K562 (cell line): ENCODE results near the gene TRDMT1. TPM values are rescaled to one million over a fixed set of nuclear protein-coding genes. Genes with fewer than 3 reads are reported as not detected.

Source experiments
- ATAC-seq: fragments of 200-7000 bp; cut with Tn5 transposase; 3 replicates; pipeline ENCODE4 v1.9.1; 2020; ENCODE audit warnings: moderate library complexity
- BruUV-seq: library from RNA; stranded (reverse); fragments of 400-500 nt; replicated peaks from 2 replicates; lab custom pipeline; 2021; lab: Mats Ljungman, UMichigan
- CTCF ChIA-PET: fragments of 300-600 bp; formaldehyde crosslinking; extraction: SDS; loops from one replicate; lab custom pipeline; 2021; ENCODE audit warnings: low intra/inter-chr PET ratio; lab: Yijun Ruan, JAX
- POLR2A ChIA-PET: fragments of 300-600, 350-650 bp; sonication (Branson Sonifier 250); formaldehyde crosslinking; extraction: SDS; loops from one replicate; lab custom pipeline; 2021; ENCODE audit warnings: antibody characterized with exemption, inconsistent platforms; lab: Yijun Ruan, JAX
- DNase-seq, 4 experiments: peaks; one replicate each; pipeline versions ENCODE4 v3.0.0 to v3.0.0-alpha.2; 2011 to 2018; ENCODE audit warnings: low spot score in 3 of 4, mixed read lengths in 3 of 4; ENCODE audit errors: extremely low read depth in 1 of 4
- FAIRE-seq: peaks from 2 replicates; lab custom pipeline; 2011; peaks lifted over from hg19 to GRCh38; lab: Jason Lieb, UNC
- H2AFZ ChIP-seq: 2 replicates; pipeline ENCODE4 v1.6.0; 2011; ENCODE audit warnings: low read depth, low read length, control low read depth, inconsistent platforms
- H3K27ac ChIP-seq: fragments of 200-600 bp; 3 replicates; pipeline ENCODE4 v1.8.0; 2011; ENCODE audit warnings: low read depth, mild to moderate bottlenecking, control low read depth, inconsistent platforms, low read length, moderate library complexity, mixed read lengths; ENCODE audit errors: extremely low read depth
- H3K27me3 ChIP-seq, 2 experiments: fragments of 300-600 bp in 1 of 2; 2 replicates in 1 of 2; 3 replicates in 1 of 2; pipeline versions ENCODE4 v1.6.0 to v1.8.0; 2011; ENCODE audit warnings: inconsistent platforms in 2 of 2, low read length in 2 of 2, mild to moderate bottlenecking in 1 of 2, mixed read lengths in 1 of 2, moderate library complexity in 1 of 2; ENCODE audit not compliant: control insufficient read depth in 2 of 2, insufficient read depth in 2 of 2
- H3K36me3 ChIP-seq: fragments of 300-600 bp; 3 replicates; pipeline ENCODE4 v1.8.0; 2011; ENCODE audit warnings: mild to moderate bottlenecking, low read length, inconsistent platforms; ENCODE audit not compliant: control insufficient read depth, insufficient read depth
- H3K4me1 ChIP-seq, 2 experiments: fragments of 200-600 bp in 1 of 2; replicated peaks in 1 of 2; 2 replicates in 1 of 2; 3 replicates in 1 of 2; pipeline versions ENCODE4 v1.5.1 to v1.8.0; 2011; ENCODE audit warnings: inconsistent platforms in 2 of 2, low read length in 2 of 2, mild to moderate bottlenecking in 1 of 2, mixed read lengths in 1 of 2, moderate library complexity in 1 of 2; ENCODE audit not compliant: control insufficient read depth in 2 of 2, insufficient read depth in 2 of 2
- H3K4me2 ChIP-seq: 2 replicates; pipeline ENCODE4 v1.6.1; 2011; ENCODE audit warnings: low read length, control low read depth, inconsistent platforms, mixed read lengths; ENCODE audit not compliant: insufficient read depth
- H3K4me3 ChIP-seq: fragments of 200-600 bp; sonication (generic), shearing (Covaris generic); 2 replicates; pipeline ENCODE4 v1.5.1; 2016; ENCODE audit warnings: control low read depth, inconsistent platforms
- H3K79me2 ChIP-seq: fragments of 200-600 bp; 3 replicates; pipeline ENCODE4 v1.8.0; 2011; ENCODE audit warnings: low read length, inconsistent platforms; ENCODE audit not compliant: control insufficient read depth, insufficient read depth
- H3K9ac ChIP-seq, 2 experiments: 2 replicates each; pipeline versions ENCODE4 v1.6.0 to v1.6.1; 2011; ENCODE audit warnings: low read depth in 2 of 2, low read length in 2 of 2, control low read depth in 1 of 2, inconsistent platforms in 1 of 2, mild to moderate bottlenecking in 1 of 2, mixed read lengths in 1 of 2; ENCODE audit not compliant: insufficient read depth in 1 of 2
- H3K9me1 ChIP-seq: one replicate; pipeline ENCODE4 v1.6.0; 2011; ENCODE audit warnings: inconsistent platforms, mild to moderate bottlenecking, low read length, moderate library complexity; ENCODE audit not compliant: control insufficient read depth, insufficient read depth
- H3K9me3 ChIP-seq: replicated peaks from 2 replicates; pipeline ENCODE4 v1.5.1; 2011; ENCODE audit warnings: low read depth, low read length, inconsistent platforms; ENCODE audit not compliant: control insufficient read depth, insufficient read depth
- H4K20me1 ChIP-seq: replicated peaks from 2 replicates; pipeline ENCODE4 v1.6.1; 2011; ENCODE audit warnings: low read length, inconsistent platforms, mixed read lengths; ENCODE audit not compliant: control insufficient read depth, insufficient read depth
- BCOR ChIP-seq: fragments of 450-650 bp; IDR thresholded peaks from 2 replicates; pipeline ENCODE4 v1.6.1; 2016
- CBX2 ChIP-seq: fragments of 200-600 bp; sonication (generic); IDR thresholded peaks from one replicate; pipeline ENCODE4 v1.6.1; 2012; ENCODE audit warnings: mild to moderate bottlenecking, low read length, inconsistent platforms; ENCODE audit not compliant: insufficient read depth, poor library complexity, severe bottlenecking
- ETV1 ChIP-seq: fragments of 450-650 bp; conservative IDR thresholded peaks from 2 replicates; pipeline ENCODE4 v1.6.1; 2016; ENCODE audit warnings: missing genetic modification characterization, control low read depth, low read depth, missing compliant biosample characterization
- ETV5 ChIP-seq: sonication (generic); formaldehyde crosslinking; IDR thresholded peaks from 2 replicates; pipeline ENCODE4 v1.4.0; 2020; ENCODE audit warnings: low read depth, mild to moderate bottlenecking, missing genetic modification reagents
- EZH2 ChIP-seq: IDR thresholded peaks from 2 replicates; pipeline ENCODE4 v1.6.1; 2012; ENCODE audit warnings: low read depth, mild to moderate bottlenecking, inconsistent platforms, low read length, borderline replicate concordance
- KDM2B ChIP-seq: fragments of 250-450 bp; sonication (Bioruptor Pico); IDR thresholded peaks from 2 replicates; pipeline ENCODE4 v1.8.0; 2021; ENCODE audit warnings: mild to moderate bottlenecking, moderate library complexity
- MBD2 ChIP-seq: sonication (generic); IDR thresholded peaks from 2 replicates; pipeline ENCODE4 v1.6.1; 2016; ENCODE audit warnings: low read depth, borderline replicate concordance
- OTX1 ChIP-seq: fragments of 450-650 bp; formaldehyde crosslinking; IDR thresholded peaks from 2 replicates; pipeline ENCODE4 v1.4.0; 2022; ENCODE audit warnings: mild to moderate bottlenecking
- ZNF212 ChIP-seq: fragments of 450-650 bp; formaldehyde crosslinking; IDR thresholded peaks from 2 replicates; pipeline ENCODE4 v1.4.0; 2020; ENCODE audit warnings: mild to moderate bottlenecking
- WGBS: fragments of 100-300 bp; shearing (Covaris generic); methylation state at CpG from one replicate; pipeline ENCODE4 v1.1.6; 2016; ENCODE audit warnings: low coverage, mixed read lengths; ENCODE audit not compliant: insufficient coverage; ENCODE audit errors: missing lambda C conversion rate; 5-methylcytosine and 5-hydroxymethylcytosine counted together
- in situ Hi-C: fragments of 300-500 bp; cut with MboI; formaldehyde crosslinking; loops from 4 replicates; pipeline ENCODE4 v1.15.0; 2018; ENCODE audit warnings: inconsistent platforms, mixed read lengths
- intact Hi-C: fragments of 100-400 bp; cut with micrococcal nuclease; formaldehyde crosslinking; loops from 2 replicates; pipeline ENCODE4 v1.14.2; 2022
- polyA plus RNA-seq, 8 experiments: library from polyadenylated mRNA; depleted of rRNA in 4 of 8; stranded (reverse) in 5 of 8; unstranded in 3 of 8; fragments of >200 nt; fragmentation: Nextera tagmentation in 2 of 8; fragmentation: Illumina TruSeq in 1 of 8; extraction: Ambion mirVana in 2 of 8; extraction: Trizol in 1 of 8; gene quantifications; 2 replicates each; pipeline versions ENCODE4 v1.2.1 to v1.2.3, GENCODE V29; 2011 to 2014; ENCODE audit warnings: inconsistent platforms in 1 of 8, missing spikeins in 1 of 8
- total RNA-seq, 7 experiments: library from RNA; depleted of rRNA in 6 of 7; stranded (reverse); fragments of >200 nt in 6 of 7; fragmentation: Illumina TruSeq in 2 of 7; extraction: Trizol in 2 of 7; gene quantifications; 2 replicates each; pipeline versions ENCODE4 v1.2.1 to v1.2.3, GENCODE V29; 2011 to 2021; ENCODE audit warnings: low replicate concordance in 1 of 7
- TF ChIP-seq, protein P1 (sequence below): fragments of 450-650 bp; IDR thresholded peaks from one replicate; pipeline ENCODE4 v1.6.1; 2018; ENCODE audit warnings: mild to moderate bottlenecking, moderate library complexity; ENCODE audit not compliant: partially characterized antibody

The TRDMT1 gene
- total and polyA plus RNA-seq, 9 of the 15 experiments (the other 6 are each of a cell fraction or from before 2014, with no cell fraction given), result 5.4 to 12.6 (median 9.3) TPM

DNA sequence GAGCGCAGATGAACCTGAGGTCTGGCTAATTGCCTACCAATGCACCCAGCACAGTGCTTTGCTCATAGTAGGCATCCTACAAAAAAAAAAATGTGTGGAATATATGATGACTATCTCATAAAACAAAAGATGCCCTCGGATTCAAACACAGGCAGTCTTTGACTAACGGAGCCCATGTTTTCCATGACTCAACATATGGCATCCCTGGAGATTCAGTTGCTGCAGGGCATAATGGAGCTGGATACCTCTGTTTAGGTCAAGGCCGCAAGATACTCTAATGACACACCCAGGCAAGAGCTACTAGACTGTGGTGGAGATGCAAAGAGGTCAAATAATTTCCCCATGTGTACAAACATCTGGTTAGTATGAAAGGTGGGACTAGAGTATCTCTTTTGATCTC is 88.1 kb downstream of the TRDMT1 start:
- ChIA-PET CTCF (no interaction called here), POLR2A (interaction anchor here (1.0 kb wide), 1 partner anchor 14 kb away, joined by 3 read pairs; no protein-coding TSS in a partner anchor)
- WGBS, result 74% methylated on average over 4 of the region's 4 CpGs
- Histone ChIP-seq H3K27ac (no peak overlapping the region), H3K9me1 (no peaks in the 10 kb centered on the region), H3K36me3 (no peaks in the 10 kb centered on the region), H4K20me1 (no peaks in the 10 kb centered on the region), H3K4me1 (no peaks in the 10 kb centered on the region), H3K9ac (no peak overlapping the region), H3K9me3 (no peaks in the 10 kb centered on the region), H3K27me3 (peaks cover 0 to 2% of the 10 kb centered on the region in 2 experiments; a peak in 1 of 5 replicates), H3K4me2 (no peak overlapping the region), H2AFZ (no peak overlapping the region), H3K4me3 (no peak overlapping the region), H3K79me2 (no peaks in the 10 kb centered on the region)
- intact Hi-C loops (no loop called here), in situ Hi-C loops (no loop called here)
- DNase-seq (no peak), ATAC-seq (no peak), FAIRE-seq (no peak)
- TF ChIP-seq MBD2, result no peak
- TF ChIP-seq CBX2, result no peak
- no peak for TF ChIP-seq ZNF212 (CRISPR knock-in tag)
- no peak for TF ChIP-seq ETV5 (CRISPR knock-in tag)
- TF ChIP-seq, protein P1, sequence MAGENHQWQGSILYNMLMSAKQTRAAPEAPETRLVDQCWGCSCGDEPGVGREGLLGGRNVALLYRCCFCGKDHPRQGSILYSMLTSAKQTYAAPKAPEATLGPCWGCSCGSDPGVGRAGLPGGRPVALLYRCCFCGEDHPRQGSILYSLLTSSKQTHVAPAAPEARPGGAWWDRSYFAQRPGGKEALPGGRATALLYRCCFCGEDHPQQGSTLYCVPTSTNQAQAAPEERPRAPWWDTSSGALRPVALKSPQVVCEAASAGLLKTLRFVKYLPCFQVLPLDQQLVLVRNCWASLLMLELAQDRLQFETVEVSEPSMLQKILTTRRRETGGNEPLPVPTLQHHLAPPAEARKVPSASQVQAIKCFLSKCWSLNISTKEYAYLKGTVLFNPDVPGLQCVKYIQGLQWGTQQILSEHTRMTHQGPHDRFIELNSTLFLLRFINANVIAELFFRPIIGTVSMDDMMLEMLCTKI, result no peak
- no peak for TF ChIP-seq EZH2
- no peak for TF ChIP-seq BCOR
- no peak for TF ChIP-seq OTX1 (CRISPR knock-in tag)
- no peak for TF ChIP-seq KDM2B
- no peak for TF ChIP-seq ETV1 (tag)
- BruUV-seq, result no TSS peak
